HG03139 (cell line): Measurements from ENCODE around the gene GAS7.
A peak's percentile ranks its signal among the peaks of the same experiment; 100 is the strongest.
"Not testable (repeated sequence)": the region's sequence is repeated elsewhere in the genome, so short reads cannot be mapped to it uniquely, and the experiment has no call there.

Experiments used
- ATAC-seq: cut with Tn5 transposase; IDR thresholded peaks from one replicate; pipeline ENCODE4 v1.9.1; 2021; ENCODE audit not compliant: unreplicated experiment

GAS7 gene

GRCh38 chr17:10115536-10115932 lies 82.9 kb downstream of the GAS7 start:
- no peak for ATAC-seq

GRCh38 chr17:10114931-10115535 lies 83.4 kb downstream of the GAS7 start:
- ATAC-seq = peak; percentile 45

GRCh38 chr17:10112962-10113361 lies 85.4 kb downstream of the GAS7 start:
- ATAC-seq = no peak

- ATAC-seq = no peak
These were observed 86.4 kb downstream of the GAS7 start for GRCh38 chr17:10111907-10112452.

GRCh38 chr17:10109146-10109545 lies 89.3 kb downstream of the GAS7 start:
- no peak for ATAC-seq

- no peak for ATAC-seq
These were observed 90.9 kb downstream of the GAS7 start for GRCh38 chr17:10107316-10108165.

GRCh38 chr17:10106067-10106466 lies 92.3 kb downstream of the GAS7 start:
- ATAC-seq = no peak

- ATAC-seq = no peak
These were observed 92.8 kb downstream of the GAS7 start for GRCh38 chr17:10105513-10106001.

GRCh38 chr17:10103712-10104111 lies 94.7 kb downstream of the GAS7 start:
- no peak for ATAC-seq

GRCh38 chr17:10102817-10103216 lies 95.6 kb downstream of the GAS7 start:
- no peak for ATAC-seq

- ATAC-seq = no peak
These were observed 99.3 kb downstream of the GAS7 start for GRCh38 chr17:10099051-10099571.

- no peak for ATAC-seq
These were observed 101.8 kb downstream of the GAS7 start for GRCh38 chr17:10096596-10096995.

GRCh38 chr17:10095295-10095694 lies 103.1 kb downstream of the GAS7 start:
- not testable (repeated sequence) for ATAC-seq

- ATAC-seq = no peak
These were observed 103.6 kb downstream of the GAS7 start for GRCh38 chr17:10094797-10095196.

GRCh38 chr17:10092595-10092994 lies 105.8 kb downstream of the GAS7 start:
- no peak for ATAC-seq

GRCh38 chr17:10091046-10091445 lies 107.4 kb downstream of the GAS7 start:
- no peak for ATAC-seq

- ATAC-seq = no peak
These were observed 109.1 kb downstream of the GAS7 start for GRCh38 chr17:10089196-10089804.

GRCh38 chr17:10088444-10088843 lies 110.0 kb downstream of the GAS7 start:
- ATAC-seq = no peak

- ATAC-seq = no peak
These were observed 111.1 kb downstream of the GAS7 start for GRCh38 chr17:10087355-10087754.

- ATAC-seq = no peak
These were observed 114.5 kb downstream of the GAS7 start for GRCh38 chr17:10083864-10084263.

GRCh38 chr17:10082795-10083194 lies 115.6 kb downstream of the GAS7 start:
- no peak for ATAC-seq
